ENCODE data around the gene GPRIN3.

DNA sequence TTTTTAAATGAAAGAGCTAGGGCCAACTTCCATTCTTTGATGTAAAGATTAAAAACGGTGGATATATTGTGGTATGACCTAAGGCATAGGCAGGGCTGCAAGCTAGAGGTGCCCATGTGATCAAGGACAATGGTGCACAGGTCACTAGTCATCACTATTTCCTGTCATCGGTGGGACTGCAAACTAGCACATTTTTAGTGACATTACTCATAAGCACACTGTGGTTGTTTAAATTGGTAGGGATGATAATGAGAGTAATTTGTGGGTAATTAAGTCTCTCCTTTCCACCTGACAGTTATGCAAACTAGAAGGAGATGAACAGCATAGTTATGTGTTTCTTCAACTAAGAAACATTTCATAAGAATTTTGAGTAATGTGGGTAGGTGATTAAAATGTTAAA is 85.4 kb downstream of the GPRIN3 start:
- TF ChIP-seq YY1 (IDR thresholded peaks at IDR 0.05; ENCODE audit: insufficient read depth, insufficient read length) (no peak), ZNF274 (IDR thresholded peaks at IDR 0.05; ENCODE audit: low read depth, low read length) (no peak)
